Measurements from ENCODE around the gene ADK. TPM values are rescaled to one million over a fixed set of nuclear protein-coding genes. Genes with fewer than 3 reads are reported as not detected.
A peak's percentile ranks its signal among the peaks of the same experiment; 100 is the strongest.
"Not testable (repeated sequence)": the region's sequence is repeated elsewhere in the genome, so short reads cannot be mapped to it uniquely, and the experiment has no call there.

Gene ADK
- total and polyA plus RNA-seq, 2 donors (not counting 1 experiment from before 2014, with no cell fraction given) = 25.3 to 47.8 TPM

DNA sequence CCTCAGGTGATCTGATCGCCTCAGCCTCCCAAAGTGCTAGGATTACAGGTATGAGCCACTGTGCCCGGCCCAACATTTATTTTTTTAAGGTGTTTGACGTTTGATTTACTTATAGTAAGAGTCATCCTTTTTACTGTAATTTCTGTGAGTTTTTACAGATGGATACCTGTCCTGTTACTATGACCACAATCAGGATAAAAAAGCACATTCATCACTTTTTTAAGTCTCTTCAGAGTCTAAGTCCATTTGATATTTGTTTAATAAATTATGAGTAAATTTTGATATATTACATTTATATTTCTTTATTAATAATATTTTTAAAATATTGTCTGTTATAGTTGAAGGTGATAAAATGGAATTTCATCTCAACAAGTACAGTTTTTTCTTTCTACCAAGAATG is 374.9 kb downstream of the ADK start:
- TF ChIP-seq EZH2 (IDR thresholded peaks at IDR 0.05; ENCODE audit: low read length, missing control alignments) = no peak
- TF ChIP-seq, protein P1, sequence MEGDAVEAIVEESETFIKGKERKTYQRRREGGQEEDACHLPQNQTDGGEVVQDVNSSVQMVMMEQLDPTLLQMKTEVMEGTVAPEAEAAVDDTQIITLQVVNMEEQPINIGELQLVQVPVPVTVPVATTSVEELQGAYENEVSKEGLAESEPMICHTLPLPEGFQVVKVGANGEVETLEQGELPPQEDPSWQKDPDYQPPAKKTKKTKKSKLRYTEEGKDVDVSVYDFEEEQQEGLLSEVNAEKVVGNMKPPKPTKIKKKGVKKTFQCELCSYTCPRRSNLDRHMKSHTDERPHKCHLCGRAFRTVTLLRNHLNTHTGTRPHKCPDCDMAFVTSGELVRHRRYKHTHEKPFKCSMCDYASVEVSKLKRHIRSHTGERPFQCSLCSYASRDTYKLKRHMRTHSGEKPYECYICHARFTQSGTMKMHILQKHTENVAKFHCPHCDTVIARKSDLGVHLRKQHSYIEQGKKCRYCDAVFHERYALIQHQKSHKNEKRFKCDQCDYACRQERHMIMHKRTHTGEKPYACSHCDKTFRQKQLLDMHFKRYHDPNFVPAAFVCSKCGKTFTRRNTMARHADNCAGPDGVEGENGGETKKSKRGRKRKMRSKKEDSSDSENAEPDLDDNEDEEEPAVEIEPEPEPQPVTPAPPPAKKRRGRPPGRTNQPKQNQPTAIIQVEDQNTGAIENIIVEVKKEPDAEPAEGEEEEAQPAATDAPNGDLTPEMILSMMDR (conservative IDR thresholded peaks at IDR 0.05 in 1 of 2, IDR thresholded peaks at IDR 0.05 in 1 of 2; ENCODE audit: low read depth in 1 of 2, low read length in 2 of 2) = no peak
- H3K27me3 ChIP-seq (ENCODE audit: control insufficient read depth, insufficient read depth, low read length) = no peaks in the 10 kb centered on the region
- no peaks in the 10 kb centered on the region for H3K79me2 ChIP-seq (ENCODE audit: control insufficient read depth, insufficient read depth, low read length)
- H3K36me3 ChIP-seq (ENCODE audit: control insufficient read depth, insufficient read depth, low read length) = no peaks in the 10 kb centered on the region
- H3K9me3 ChIP-seq (ENCODE audit: control insufficient read depth, insufficient read depth, low read depth, low read length) = no peaks in the 10 kb centered on the region
- no peak overlapping the region for H2AFZ ChIP-seq (ENCODE audit: low read length)
- H3K4me1 ChIP-seq (ENCODE audit: control insufficient read depth, extremely low read depth, insufficient read depth, low read length) = no peaks in the 10 kb centered on the region
- no peak overlapping the region for H3K4me3 ChIP-seq (replicated peaks in 1 of 4; ENCODE audit: control extremely low read depth in 1 of 4, insufficient read depth in 1 of 4, low read depth in 3 of 4, low read length in 4 of 4)
- DNase-seq (ENCODE audit: low read depth in 2 of 2) = no peak
- H3K27ac ChIP-seq (ENCODE audit: insufficient read depth, low read length) = no peak overlapping the region
- H3K9ac ChIP-seq (ENCODE audit: insufficient read depth, low read length) = no peak overlapping the region
- no peaks in the 10 kb centered on the region for H4K20me1 ChIP-seq (ENCODE audit: control insufficient read depth, extremely low read depth, insufficient read depth, low read length)
- H3K4me2 ChIP-seq (ENCODE audit: extremely low read depth, insufficient read depth, low read length) = no peak overlapping the region

DNA sequence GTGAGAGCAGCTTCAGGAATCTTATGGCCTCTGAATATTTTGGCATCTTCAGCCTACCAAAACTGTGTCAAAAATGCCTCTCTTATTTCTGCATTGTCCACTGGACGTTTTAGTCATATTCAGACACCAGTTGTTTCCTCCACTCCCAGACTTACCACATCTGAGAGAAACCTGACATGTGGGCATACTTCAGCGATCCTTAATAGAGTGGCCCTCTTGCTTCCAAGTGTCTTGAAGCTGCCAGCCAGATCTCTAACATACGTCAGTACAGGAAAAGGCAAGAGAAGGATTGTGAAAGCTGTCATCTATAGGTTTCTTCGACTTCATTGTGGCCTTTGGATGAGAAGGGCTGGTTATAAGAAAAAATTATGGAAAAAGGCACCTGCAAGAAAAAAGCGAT is 376.6 kb downstream of the ADK start:
- not testable (repeated sequence) for H3K27me3 ChIP-seq (ENCODE audit: control insufficient read depth, insufficient read depth, low read length); H3K27ac ChIP-seq (ENCODE audit: insufficient read depth, low read length); DNase-seq (ENCODE audit: low read depth in 2 of 2); H3K9ac ChIP-seq (ENCODE audit: insufficient read depth, low read length); H3K79me2 ChIP-seq (ENCODE audit: control insufficient read depth, insufficient read depth, low read length); H3K9me3 ChIP-seq (ENCODE audit: control insufficient read depth, insufficient read depth, low read depth, low read length); H3K4me2 ChIP-seq (ENCODE audit: extremely low read depth, insufficient read depth, low read length); H2AFZ ChIP-seq (ENCODE audit: low read length); H3K4me1 ChIP-seq (ENCODE audit: control insufficient read depth, extremely low read depth, insufficient read depth, low read length); H3K36me3 ChIP-seq (ENCODE audit: control insufficient read depth, insufficient read depth, low read length); H4K20me1 ChIP-seq (ENCODE audit: control insufficient read depth, extremely low read depth, insufficient read depth, low read length); H3K4me3 ChIP-seq (replicated peaks in 1 of 4; ENCODE audit: control extremely low read depth in 1 of 4, insufficient read depth in 1 of 4, low read depth in 3 of 4, low read length in 4 of 4)

GRCh38 chr10:74529205-74529604 is 378.2 kb downstream of the ADK start:
- Histone ChIP-seq H3K36me3 (ENCODE audit: control insufficient read depth, insufficient read depth, low read length) (no peaks in the 10 kb centered on the region), H4K20me1 (ENCODE audit: control insufficient read depth, extremely low read depth, insufficient read depth, low read length) (no peaks in the 10 kb centered on the region), H3K9me3 (ENCODE audit: control insufficient read depth, insufficient read depth, low read depth, low read length) (no peaks in the 10 kb centered on the region), H3K4me2 (ENCODE audit: extremely low read depth, insufficient read depth, low read length) (no peak overlapping the region), H3K27ac (ENCODE audit: insufficient read depth, low read length) (no peak overlapping the region), H3K79me2 (ENCODE audit: control insufficient read depth, insufficient read depth, low read length) (no peaks in the 10 kb centered on the region), H3K4me1 (ENCODE audit: control insufficient read depth, extremely low read depth, insufficient read depth, low read length) (no peaks in the 10 kb centered on the region), H2AFZ (ENCODE audit: low read length) (no peak overlapping the region), H3K9ac (ENCODE audit: insufficient read depth, low read length) (no peak overlapping the region), H3K27me3 (ENCODE audit: control insufficient read depth, insufficient read depth, low read length) (no peaks in the 10 kb centered on the region), H3K4me3 (replicated peaks in 1 of 4; ENCODE audit: control extremely low read depth in 1 of 4, insufficient read depth in 1 of 4, low read depth in 3 of 4, low read length in 4 of 4) (no peak overlapping the region)
- TF ChIP-seq EZH2 (IDR thresholded peaks at IDR 0.05; ENCODE audit: low read length, missing control alignments) = no peak
- TF ChIP-seq, protein P1 (conservative IDR thresholded peaks at IDR 0.05 in 1 of 2, IDR thresholded peaks at IDR 0.05 in 1 of 2; ENCODE audit: low read depth in 1 of 2, low read length in 2 of 2) = no peak
- DNase-seq (ENCODE audit: low read depth in 2 of 2) = peak in 1 of 2 donors; percentile 14

All from fibroblast of lung (primary cell).